Retinal pigment epithelial cell (primary cell): Measurements from ENCODE around the gene CDK7.
"Not testable (repeated sequence)": the region's sequence is repeated elsewhere in the genome, so short reads cannot be mapped to it uniquely, and the experiment has no call there.

Experiments used
- DNase-seq: peaks from one replicate; pipeline ENCODE4 v3.0.0-alpha.2; 2010; ENCODE audit warnings: low read depth
- H3K4me3 ChIP-seq: 2 replicates; pipeline ENCODE4 v1.5.1; 2011; ENCODE audit warnings: mild to moderate bottlenecking, low read length, control low read depth, moderate library complexity
- TF ChIP-seq, protein P1 (sequence below): conservative IDR thresholded peaks from 2 replicates; pipeline ENCODE4 v1.5.1; 2011; ENCODE audit warnings: low read depth, low read length, control low read depth, inconsistent platforms

The CDK7 gene

GRCh38 chr5:69237877-69238276 lies 3.2 kb downstream of the CDK7 start:
- H3K4me3 ChIP-seq: no peak overlapping the region
- DNase-seq: no peak
- TF ChIP-seq, protein P1, sequence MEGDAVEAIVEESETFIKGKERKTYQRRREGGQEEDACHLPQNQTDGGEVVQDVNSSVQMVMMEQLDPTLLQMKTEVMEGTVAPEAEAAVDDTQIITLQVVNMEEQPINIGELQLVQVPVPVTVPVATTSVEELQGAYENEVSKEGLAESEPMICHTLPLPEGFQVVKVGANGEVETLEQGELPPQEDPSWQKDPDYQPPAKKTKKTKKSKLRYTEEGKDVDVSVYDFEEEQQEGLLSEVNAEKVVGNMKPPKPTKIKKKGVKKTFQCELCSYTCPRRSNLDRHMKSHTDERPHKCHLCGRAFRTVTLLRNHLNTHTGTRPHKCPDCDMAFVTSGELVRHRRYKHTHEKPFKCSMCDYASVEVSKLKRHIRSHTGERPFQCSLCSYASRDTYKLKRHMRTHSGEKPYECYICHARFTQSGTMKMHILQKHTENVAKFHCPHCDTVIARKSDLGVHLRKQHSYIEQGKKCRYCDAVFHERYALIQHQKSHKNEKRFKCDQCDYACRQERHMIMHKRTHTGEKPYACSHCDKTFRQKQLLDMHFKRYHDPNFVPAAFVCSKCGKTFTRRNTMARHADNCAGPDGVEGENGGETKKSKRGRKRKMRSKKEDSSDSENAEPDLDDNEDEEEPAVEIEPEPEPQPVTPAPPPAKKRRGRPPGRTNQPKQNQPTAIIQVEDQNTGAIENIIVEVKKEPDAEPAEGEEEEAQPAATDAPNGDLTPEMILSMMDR: no peak

DNA sequence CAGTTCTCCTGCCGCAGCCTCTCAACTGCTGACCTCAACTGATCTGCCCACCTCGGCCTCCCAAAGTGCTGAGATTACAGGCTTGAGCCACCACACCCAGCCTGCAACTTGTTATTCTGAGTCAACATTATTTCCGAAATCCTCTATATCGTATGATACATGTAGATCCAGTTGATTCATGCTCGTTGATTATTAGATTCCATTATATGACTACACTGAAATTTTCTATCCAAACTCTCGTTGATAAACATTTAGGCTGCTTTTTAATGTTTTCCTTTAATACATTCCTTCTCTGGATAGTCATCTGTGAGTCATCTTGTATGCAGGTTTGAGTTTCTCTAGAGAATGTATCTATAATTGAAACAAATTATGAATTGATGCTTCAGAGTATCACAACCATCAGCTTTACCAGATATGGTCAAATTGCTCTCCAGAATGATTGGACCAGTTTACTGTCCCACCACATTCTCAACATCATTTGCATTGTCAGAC lies 4.1 kb downstream of the CDK7 start:
- DNase-seq: peak; percentile 36
- TF ChIP-seq, protein P1: no peak
- no peak overlapping the region for H3K4me3 ChIP-seq

- TF ChIP-seq, protein P1: no peak
- no peak for DNase-seq
Observed at GRCh38 chr5:69242215-69242927, 7.7 kb downstream of the CDK7 start.

DNA sequence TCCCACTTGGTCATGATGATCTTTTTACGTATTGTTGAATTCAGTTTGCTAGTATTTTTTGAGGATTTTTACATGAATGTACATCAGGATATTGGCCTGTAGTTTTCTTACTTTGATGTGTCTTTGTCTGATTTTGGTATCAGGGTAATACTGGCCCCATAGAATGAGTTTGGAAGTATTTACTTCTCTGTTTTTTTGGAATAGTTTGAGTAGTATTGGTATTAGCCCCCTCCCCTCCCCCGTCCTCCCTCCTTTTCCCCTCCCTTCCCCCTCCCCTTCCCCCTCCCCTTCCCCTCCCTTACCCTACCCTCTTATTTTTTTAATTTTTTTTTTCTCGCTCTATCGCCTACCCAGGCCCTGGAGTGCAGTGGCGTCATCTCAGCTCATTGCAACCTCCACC lies 10.3 kb downstream of the CDK7 start:
- DNase-seq: no peak
- TF ChIP-seq, protein P1: no peak
- no peak overlapping the region for H3K4me3 ChIP-seq

More at GRCh38 chr5:69242215-69242927, 7.7 kb downstream of the CDK7 start:
- no peak overlapping the region for H3K4me3 ChIP-seq

GRCh38 chr5:69248019-69248418 lies 13.3 kb downstream of the CDK7 start:
- TF ChIP-seq, protein P1: no peak

GRCh38 chr5:69250593-69250992 lies 15.9 kb downstream of the CDK7 start:
- H3K4me3 ChIP-seq: no peak overlapping the region
- no peak for DNase-seq
- TF ChIP-seq, protein P1: no peak

More at GRCh38 chr5:69248019-69248418, 13.3 kb downstream of the CDK7 start:
- no peak overlapping the region for H3K4me3 ChIP-seq
- no peak for DNase-seq

GRCh38 chr5:69252437-69252836 lies 17.8 kb downstream of the CDK7 start:
- H3K4me3 ChIP-seq: no peak overlapping the region
- no peak for DNase-seq
- TF ChIP-seq, protein P1: no peak

DNA sequence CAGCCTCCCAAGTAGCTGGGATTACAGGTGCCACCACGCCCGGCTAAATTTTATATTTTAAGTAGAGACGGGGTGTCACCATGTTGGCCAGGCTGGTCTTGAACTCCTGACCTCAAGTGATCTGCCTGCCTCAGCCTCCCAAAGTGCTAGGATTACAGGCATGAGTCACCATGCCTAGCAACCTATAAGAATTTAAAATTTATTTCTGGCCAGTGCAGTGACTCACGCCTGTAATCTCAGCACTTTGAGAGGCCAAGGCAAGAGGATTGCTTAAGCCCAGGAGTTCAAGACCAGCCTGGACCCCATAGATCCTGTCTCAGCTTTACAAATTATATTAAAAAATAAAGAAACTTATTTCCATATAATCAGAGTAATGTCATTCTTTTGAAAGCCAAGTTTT lies 21.3 kb downstream of the CDK7 start:
- DNase-seq, H3K4me3 ChIP-seq: not testable (repeated sequence)
